ENCODE measurements around the gene CBX4.

DNA sequence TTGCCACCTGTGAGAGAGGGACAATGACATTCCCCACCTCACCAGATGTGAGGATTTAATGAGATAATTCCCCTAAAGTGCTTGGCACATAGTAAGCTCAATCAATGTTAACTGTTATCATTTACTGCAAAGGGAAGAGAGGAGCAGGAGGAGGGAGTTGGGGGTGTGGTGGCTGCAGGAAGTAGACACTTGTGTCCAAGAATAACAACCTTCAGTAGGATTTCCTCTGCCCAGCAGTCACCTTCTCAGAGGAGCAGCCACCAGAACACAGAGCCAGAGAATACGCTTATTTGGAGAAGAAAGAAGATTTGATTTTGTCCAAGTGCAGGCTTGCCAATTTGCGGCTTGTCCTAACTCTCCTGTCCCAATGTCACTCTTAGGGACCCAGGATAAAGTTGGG, 10.2 kb downstream of the CBX4 start:
- TF ChIP-seq, protein P1, sequence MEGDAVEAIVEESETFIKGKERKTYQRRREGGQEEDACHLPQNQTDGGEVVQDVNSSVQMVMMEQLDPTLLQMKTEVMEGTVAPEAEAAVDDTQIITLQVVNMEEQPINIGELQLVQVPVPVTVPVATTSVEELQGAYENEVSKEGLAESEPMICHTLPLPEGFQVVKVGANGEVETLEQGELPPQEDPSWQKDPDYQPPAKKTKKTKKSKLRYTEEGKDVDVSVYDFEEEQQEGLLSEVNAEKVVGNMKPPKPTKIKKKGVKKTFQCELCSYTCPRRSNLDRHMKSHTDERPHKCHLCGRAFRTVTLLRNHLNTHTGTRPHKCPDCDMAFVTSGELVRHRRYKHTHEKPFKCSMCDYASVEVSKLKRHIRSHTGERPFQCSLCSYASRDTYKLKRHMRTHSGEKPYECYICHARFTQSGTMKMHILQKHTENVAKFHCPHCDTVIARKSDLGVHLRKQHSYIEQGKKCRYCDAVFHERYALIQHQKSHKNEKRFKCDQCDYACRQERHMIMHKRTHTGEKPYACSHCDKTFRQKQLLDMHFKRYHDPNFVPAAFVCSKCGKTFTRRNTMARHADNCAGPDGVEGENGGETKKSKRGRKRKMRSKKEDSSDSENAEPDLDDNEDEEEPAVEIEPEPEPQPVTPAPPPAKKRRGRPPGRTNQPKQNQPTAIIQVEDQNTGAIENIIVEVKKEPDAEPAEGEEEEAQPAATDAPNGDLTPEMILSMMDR (IDR thresholded peaks at IDR 0.05 in 4 of 5, conservative IDR thresholded peaks at IDR 0.05 in 1 of 5), result no peak
- TF ChIP-seq POLR2A (IDR thresholded peaks at IDR 0.05), result no peak

Measured in gastrocnemius medialis (tissue), 4 donors.